ENCODE data around the gene LYZL2. TPM values are rescaled to one million over a fixed set of nuclear protein-coding genes. Genes with fewer than 3 reads are reported as not detected.
"Not testable (repeated sequence)": the region's sequence is repeated elsewhere in the genome, so short reads cannot be mapped to it uniquely, and the experiment has no call there.

The LYZL2 gene
- total and polyA plus RNA-seq, 9 of the 15 experiments (the other 6 are each of a cell fraction or from before 2014, with no cell fraction given): not detected

DNA sequence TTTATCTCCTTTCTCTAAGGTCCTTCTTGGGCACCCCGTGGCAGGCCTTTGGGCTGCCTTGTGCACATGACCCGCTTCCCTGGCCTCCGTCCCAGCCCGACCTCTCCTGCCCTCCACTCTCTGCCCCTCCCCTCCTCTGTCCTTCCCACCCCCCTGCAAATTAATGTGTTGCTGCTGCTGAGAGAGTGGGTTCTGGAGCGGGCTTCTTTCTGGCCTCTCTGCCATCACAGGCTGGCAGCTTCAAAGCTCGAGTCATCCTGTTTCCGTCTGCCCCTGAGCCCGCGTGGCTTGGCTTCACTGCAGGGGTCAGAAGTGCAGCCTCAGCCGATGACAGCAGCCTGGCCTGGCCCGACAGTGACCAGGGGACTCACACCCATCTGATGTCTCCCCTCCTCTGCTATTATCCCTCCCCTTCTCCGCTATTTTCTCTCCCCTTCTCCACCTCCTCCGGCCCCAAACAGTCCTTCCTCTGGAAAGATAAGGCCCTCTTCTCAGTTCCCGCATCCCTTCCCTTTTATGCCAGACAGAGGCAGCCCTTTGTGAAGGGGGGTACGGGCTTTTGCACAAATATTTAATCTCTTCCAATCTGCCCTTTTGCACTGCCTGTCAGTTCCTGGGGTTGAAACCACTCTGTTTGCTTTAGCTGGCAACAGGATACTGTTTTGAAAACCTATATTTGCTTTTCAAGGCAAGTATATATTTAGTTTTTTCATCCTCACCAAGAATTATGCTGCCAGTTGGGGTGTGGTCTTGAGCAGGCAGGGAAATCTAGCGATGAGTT is 24.0 kb downstream of the LYZL2 start:
- intact Hi-C loops (cut with micrococcal nuclease); H3K36me3 ChIP-seq (ENCODE audit: control insufficient read depth, insufficient read depth, low read length); BruUV-seq (replicated peaks); H3K4me3 ChIP-seq; H3K27me3 ChIP-seq (ENCODE audit: control insufficient read depth in 2 of 2, insufficient read depth in 2 of 2, low read length in 2 of 2); H4K20me1 ChIP-seq (replicated peaks; ENCODE audit: control insufficient read depth, insufficient read depth, low read length); H3K4me2 ChIP-seq (ENCODE audit: insufficient read depth, low read length); CTCF ChIA-PET (ENCODE audit: low intra/inter-chr PET ratio); H3K27ac ChIP-seq (ENCODE audit: extremely low read depth, low read depth, low read length); H3K9me1 ChIP-seq (ENCODE audit: control insufficient read depth, insufficient read depth, low read length); H3K9me3 ChIP-seq (replicated peaks; ENCODE audit: control insufficient read depth, insufficient read depth, low read depth, low read length); FAIRE-seq; H3K79me2 ChIP-seq (ENCODE audit: control insufficient read depth, insufficient read depth, low read length); TF ChIP-seq NR2C2 (CRISPR knock-in tag; IDR thresholded peaks at IDR 0.05): not testable (repeated sequence)
- peak; percentile 17; the same call in 1 of the 2 replicates for TF ChIP-seq MGA (IDR thresholded peaks at IDR 0.05)
- TF ChIP-seq, protein P1, sequence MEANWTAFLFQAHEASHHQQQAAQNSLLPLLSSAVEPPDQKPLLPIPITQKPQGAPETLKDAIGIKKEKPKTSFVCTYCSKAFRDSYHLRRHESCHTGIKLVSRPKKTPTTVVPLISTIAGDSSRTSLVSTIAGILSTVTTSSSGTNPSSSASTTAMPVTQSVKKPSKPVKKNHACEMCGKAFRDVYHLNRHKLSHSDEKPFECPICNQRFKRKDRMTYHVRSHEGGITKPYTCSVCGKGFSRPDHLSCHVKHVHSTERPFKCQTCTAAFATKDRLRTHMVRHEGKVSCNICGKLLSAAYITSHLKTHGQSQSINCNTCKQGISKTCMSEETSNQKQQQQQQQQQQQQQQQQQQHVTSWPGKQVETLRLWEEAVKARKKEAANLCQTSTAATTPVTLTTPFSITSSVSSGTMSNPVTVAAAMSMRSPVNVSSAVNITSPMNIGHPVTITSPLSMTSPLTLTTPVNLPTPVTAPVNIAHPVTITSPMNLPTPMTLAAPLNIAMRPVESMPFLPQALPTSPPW (CRISPR knock-in tag; IDR thresholded peaks at IDR 0.05): peak; percentile 52
- peak; percentile 53 for TF ChIP-seq NR2C2 (tag; IDR thresholded peaks at IDR 0.05)
- TF ChIP-seq FOXA3 (CRISPR knock-in tag; conservative IDR thresholded peaks at IDR 0.05 in 1 of 2, IDR thresholded peaks at IDR 0.05 in 1 of 2): 0 out of 4 replicates have a peak, but pooled peaks of 1 of the 2 experiments have one; percentile 13
- in situ Hi-C loops (cut with MboI): loop anchor here (10.0 kb wide), 1 partner anchor 601 kb away; no protein-coding TSS in a partner anchor
- peak in 1 of 4 experiments; percentile 35 for DNase-seq (ENCODE audit: extremely low read depth in 1 of 4, low spot score in 3 of 4)
- peak; percentile 79 for ATAC-seq
- H2AFZ ChIP-seq (ENCODE audit: low read depth, low read length): peak overlapping the region; percentile 59
- H3K9ac ChIP-seq (ENCODE audit: insufficient read depth in 1 of 2, low read depth in 2 of 2, low read length in 2 of 2): peak overlapping the region in 1 of 2 experiments; percentile 58; a peak in 1 of 4 replicates
- WGBS (ENCODE audit: insufficient coverage, low coverage, missing lambda C conversion rate): 23% methylated on average over 8 of the region's 16 CpGs
- H3K4me1 ChIP-seq (replicated peaks in 1 of 2; ENCODE audit: control insufficient read depth in 2 of 2, insufficient read depth in 2 of 2, low read length in 2 of 2): peaks cover 8 to 12% of the 10 kb centered on the region in 2 experiments; a peak in 4 of 5 replicates
- POLR2A ChIA-PET: interaction anchor here (1.0 kb wide), 1 partner anchor 16 kb away, joined by 3 read pairs; no protein-coding TSS in a partner anchor
